OCI-M2 (cell line): ENCODE data around the gene FOXP1.

Source experiments
- DNase-seq: peaks from one replicate; lab custom pipeline; 2025; ENCODE audit not compliant: unreplicated experiment; lab: John Stamatoyannopoulos, UW

FOXP1 gene

DNA sequence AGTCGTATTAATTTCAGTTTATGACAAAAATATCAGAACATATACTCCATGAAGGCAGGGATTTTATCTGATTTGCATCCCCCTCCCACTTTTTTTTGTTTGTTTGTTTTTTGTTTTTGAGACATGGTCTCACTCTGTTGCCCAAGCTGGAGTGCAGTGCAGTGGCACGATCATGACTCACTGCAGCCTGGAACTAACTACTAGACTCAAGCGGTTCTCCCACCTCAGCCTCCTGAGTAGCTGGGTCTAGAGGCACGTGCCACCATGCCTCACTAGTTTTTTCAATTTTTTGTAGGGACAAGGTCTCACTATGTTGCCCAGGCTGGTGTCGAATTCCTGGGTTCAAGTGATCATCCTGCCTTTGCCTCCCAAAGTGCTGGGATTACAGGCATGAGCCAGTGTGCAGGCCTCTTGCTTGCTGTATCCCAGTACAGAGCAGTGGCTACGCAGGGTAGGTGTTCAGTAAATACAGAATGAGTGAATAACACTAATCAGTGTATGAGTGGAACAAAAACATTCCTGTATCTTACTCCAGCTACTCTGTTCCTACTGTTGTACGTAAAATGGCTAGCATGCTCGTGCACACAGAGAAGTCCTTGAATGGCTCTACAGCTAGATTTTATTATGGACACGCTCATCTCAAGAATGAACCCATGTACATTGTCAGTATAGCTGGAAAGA lies 272.4 kb downstream of the FOXP1 start:
- DNase-seq, result no peak

DNA sequence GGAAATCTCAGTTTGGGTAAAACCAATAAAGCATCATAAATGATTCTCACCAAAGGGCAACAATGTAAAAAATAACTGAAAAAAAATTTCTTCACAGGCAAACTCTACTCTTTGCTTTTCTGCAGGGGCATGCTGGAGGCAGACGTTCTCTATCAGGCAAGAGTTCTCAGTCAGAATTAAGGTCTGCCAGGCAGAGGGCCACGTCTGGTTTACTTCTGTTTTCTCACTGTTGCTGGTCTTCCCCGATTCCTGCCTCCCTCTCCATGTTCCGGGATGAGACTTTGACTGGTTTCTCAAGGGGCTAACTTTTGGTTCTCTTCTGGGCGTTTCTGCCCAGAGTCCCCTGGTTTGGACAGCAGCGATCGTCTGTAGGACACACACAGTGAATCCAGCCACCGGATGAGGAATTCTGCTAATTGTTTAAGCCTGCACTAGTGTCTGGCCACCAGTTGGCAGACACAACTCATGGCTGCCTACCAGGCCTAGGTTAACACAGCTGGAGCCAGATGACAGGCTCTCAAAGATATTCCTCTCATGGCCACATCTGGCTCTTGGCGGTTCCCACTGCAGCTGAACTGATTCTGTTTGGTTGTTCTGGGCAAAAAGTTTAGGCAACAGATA lies 273.1 kb downstream of the FOXP1 start:
- no peak for DNase-seq

GRCh38 chr3:71309886-71310285 lies 273.6 kb downstream of the FOXP1 start:
- no peak for DNase-seq

- no peak for DNase-seq
Observed at GRCh38 chr3:71309342-71309741, 274.2 kb downstream of the FOXP1 start.

GRCh38 chr3:71308836-71309235 lies 274.7 kb downstream of the FOXP1 start:
- DNase-seq, result no peak

DNA sequence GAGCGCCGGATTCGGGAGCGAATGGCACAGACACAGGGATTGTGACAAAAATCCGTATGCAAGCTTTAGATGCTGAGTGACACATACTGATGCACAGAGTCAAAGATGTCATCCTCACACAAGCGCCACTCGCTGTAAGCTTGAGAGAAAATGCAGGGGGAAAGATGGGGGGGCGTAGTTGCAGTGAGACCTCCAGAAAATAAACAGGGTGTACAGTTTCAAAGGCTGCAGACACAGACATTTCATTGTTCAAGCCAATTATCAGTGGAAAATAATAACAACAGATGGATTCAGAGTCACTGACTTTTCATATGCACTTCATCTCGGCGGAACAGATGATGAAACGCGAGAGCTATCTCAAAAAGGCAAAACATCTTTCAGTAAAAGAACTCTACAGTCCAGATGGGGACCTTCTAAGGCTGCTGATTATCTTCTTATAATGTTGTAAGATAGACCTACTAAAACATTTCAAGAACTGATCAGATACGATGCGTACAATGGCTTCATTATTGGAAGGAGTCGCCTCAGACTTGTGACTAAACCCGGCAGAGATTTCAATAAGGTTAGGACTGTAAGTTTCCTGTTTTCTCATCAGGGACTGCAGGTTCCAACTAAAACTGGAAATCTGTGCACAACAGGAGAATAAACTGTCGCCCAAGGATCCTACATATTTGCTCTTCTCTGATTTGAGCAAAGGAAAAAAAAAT lies 275.4 kb downstream of the FOXP1 start:
- DNase-seq, result no peak

GRCh38 chr3:71305231-71306206 lies 278.0 kb downstream of the FOXP1 start:
- no peak for DNase-seq

DNA sequence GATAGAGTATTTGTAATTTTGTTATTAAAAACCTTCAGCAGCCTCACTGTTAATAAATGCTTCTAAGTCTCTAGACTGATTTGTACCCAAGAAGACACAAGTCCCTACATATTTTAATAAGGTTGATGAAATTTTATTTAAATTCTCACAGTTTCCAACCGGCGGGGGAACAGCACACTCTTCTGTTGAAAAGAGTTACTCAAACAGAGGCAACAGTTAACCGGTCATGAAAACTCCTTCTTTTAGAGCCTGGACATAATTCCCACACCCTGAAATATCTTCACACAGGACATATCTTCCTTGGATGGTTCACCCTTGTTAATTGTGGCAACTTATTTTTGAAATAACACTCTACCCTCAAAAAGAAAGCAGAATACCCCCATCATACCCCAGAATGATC lies 278.8 kb downstream of the FOXP1 start:
- no peak for DNase-seq

GRCh38 chr3:71304247-71304646 lies 279.3 kb downstream of the FOXP1 start:
- no peak for DNase-seq

DNA sequence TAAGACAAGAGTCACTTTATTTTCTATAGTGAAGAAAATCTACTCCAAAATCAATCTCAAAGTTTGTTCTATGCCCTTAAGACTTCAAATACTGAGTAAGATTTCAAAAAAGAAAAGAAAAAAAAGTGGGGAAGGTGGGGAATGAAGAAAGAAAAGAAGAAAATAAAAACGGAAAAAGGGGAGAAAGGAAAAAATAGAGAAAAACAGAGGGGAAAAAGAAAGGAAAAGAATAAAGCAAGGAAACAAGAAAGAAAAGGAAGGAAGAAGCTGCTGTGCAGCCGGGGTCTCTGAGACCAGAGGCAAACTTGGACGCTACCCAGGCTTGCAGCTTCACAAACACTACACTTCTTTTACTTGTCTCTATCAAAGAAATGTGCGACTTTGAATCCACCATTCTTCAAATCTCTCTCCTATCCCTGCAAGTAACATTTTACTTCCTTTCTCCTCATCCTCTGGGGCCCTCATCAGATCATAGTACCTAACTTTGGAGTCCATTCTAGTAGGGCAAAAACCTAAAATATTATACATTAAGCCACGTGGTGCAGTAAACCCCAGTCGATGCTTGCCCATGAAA lies 279.8 kb downstream of the FOXP1 start:
- no peak for DNase-seq

DNA sequence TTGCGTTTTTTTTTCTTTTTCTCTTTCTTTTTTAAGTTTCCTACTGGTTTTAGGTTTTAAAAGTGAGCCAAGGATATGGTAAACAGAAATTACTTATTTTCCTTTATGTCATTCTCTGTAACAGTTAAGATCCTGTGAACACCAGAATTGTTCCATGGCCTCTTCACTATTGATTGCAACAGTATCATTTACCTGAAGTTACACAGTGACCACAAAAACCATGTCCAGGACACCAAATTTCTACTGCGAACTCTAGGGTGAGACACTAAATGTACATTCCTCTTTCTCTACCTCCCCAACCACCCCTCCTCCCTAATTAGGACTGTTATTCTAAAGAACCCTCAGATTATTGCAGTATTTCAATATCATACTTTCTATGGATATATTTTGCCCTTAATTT lies 280.9 kb downstream of the FOXP1 start:
- DNase-seq, result no peak

GRCh38 chr3:71300951-71301393 lies 282.6 kb downstream of the FOXP1 start:
- DNase-seq, result no peak

DNA sequence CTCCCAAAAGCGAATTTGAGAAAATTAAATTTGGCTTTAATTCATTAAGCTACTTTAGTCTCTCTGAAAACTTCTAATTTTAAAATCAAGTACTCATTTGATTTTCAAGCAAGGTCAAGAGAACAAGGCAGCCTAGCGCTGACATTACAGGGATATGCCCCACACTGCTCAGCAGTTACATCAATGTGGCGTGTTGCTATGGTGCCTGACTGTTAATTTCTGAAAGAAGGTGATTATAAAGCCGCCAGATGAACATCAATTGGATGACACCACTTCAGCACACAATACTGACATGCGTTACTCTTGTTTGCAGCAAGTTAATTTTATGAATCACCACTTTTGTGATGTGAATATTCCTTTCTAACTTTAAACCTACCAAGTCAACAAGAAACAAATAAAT lies 284.4 kb downstream of the FOXP1 start:
- DNase-seq, result no peak

GRCh38 chr3:71294919-71295318 lies 288.6 kb downstream of the FOXP1 start:
- no peak for DNase-seq

DNA sequence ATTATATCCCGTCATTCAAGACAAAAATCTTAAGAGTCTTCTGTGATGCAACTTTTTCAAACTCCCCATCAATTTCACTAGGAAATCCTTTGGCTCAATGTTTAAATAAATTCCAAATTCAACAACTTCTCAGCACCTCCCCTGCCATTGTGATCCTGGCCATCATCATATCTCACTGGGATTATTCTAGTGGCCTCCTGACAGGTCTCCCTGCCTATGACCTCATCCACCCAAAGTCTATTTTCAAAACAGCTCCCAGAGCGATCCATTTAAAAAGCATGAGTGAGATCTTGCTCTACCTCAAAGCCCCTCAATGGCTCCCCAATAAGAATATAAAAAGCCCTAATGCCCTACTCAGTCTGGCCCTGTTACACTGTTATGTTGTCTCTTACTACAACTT lies 293.2 kb downstream of the FOXP1 start:
- DNase-seq, result no peak

- DNase-seq, result no peak
Observed at GRCh38 chr3:71288269-71288930, 295.1 kb downstream of the FOXP1 start.

DNA sequence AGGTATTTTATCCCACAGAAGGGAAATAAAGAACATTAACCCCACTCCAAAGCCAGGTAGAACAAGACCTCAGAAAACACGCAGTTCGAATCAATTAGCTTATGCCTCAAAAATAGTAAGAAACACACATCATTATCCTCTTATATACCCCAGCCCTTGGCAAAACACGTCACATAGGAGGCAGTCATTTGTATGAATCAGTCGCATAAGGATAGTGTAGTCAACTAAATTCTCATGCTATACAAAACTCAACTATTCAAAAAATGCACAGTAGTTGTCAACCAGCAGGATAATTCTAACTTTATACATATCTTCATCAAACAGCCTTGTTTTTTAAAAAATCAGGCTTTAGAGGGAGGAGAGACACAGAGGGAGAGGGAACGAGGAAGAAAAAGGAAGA lies 298.4 kb downstream of the FOXP1 start:
- DNase-seq, result no peak

DNA sequence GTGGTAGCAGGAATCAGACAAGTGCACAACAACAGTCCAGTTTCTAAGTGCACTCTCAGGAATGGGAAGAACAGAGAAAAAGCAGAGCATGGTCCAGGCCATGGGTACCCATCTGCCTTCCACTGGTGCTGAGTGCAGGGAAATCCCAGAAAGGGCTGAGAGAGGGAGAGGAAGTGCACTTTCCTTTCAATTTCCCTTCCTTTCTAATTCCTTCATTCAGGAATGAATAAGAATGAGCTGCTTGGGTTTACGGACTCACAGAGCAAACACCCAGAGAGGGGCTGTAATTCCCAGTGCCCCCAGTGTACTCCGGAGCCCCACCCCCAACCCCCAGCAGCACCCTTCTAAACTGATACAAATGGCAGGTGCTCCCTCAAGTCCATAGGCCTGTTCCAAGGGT lies 300.6 kb downstream of the FOXP1 start:
- DNase-seq, result no peak

GRCh38 chr3:71281280-71281679 lies 302.2 kb downstream of the FOXP1 start:
- DNase-seq, result no peak

- no peak for DNase-seq
Observed at GRCh38 chr3:71277341-71277740, 306.2 kb downstream of the FOXP1 start.
